Kidney epithelial cell (primary cell): ENCODE data around the gene FAM107B. TPM values are rescaled to one million over a fixed set of nuclear protein-coding genes. Genes with fewer than 3 reads are reported as not detected.

ENCODE experiments used
- DNase-seq: peaks from one replicate; pipeline ENCODE4 v3.0.0-alpha.2; 2010; ENCODE audit warnings: low read depth
- H3K27me3 ChIP-seq: 2 replicates; pipeline ENCODE4 v1.6.0; 2011; ENCODE audit warnings: low read length; ENCODE audit not compliant: control insufficient read depth, insufficient read depth
- H3K36me3 ChIP-seq: 2 replicates; pipeline ENCODE4 v1.5.1; 2011; ENCODE audit warnings: low read length; ENCODE audit not compliant: control insufficient read depth, insufficient read depth
- H3K4me3 ChIP-seq: 2 replicates; pipeline ENCODE4 v1.5.1; 2011; ENCODE audit warnings: low read depth, mild to moderate bottlenecking, control low read depth, low read length
- total RNA-seq: library from RNA; depleted of rRNA; stranded (reverse); fragments of >200 nt; gene quantifications from 2 replicates; pipeline ENCODE4 v1.2.3, GENCODE V29; 2015
- TF ChIP-seq, protein P1 (sequence below): IDR thresholded peaks from 2 replicates; pipeline ENCODE4 v1.5.1; 2011; ENCODE audit warnings: mild to moderate bottlenecking, moderate library complexity, low read length, control low read depth, inconsistent platforms; ENCODE audit not compliant: insufficient read depth, poor library complexity, severe bottlenecking

FAM107B gene
- total RNA-seq, 1 donor from 2014 or later = 33.5 TPM

DNA sequence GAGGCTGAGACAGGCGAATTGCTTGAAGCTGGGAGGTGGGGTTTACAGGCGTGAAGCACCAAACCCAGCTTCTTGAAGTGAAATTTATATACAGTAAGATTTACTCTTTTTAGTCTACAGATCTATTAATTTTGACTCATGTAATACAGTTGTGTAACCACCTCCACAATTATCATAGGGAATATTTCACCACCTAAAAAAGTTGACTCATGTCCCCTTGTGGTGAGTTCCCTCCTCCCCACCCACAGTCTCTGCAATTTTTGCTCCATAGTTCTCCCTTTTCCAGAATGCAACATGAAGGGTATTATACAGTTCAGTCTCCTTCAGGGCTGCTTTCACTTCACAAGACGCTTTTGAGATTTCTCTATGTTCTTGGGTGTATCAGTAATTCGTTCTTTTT is 156.8 kb downstream of the FAM107B start:
- no peak overlapping the region for H3K4me3 ChIP-seq
- H3K36me3 ChIP-seq = no peaks in the 10 kb centered on the region
- DNase-seq = no peak
- H3K27me3 ChIP-seq = no peaks in the 10 kb centered on the region
- TF ChIP-seq, protein P1, sequence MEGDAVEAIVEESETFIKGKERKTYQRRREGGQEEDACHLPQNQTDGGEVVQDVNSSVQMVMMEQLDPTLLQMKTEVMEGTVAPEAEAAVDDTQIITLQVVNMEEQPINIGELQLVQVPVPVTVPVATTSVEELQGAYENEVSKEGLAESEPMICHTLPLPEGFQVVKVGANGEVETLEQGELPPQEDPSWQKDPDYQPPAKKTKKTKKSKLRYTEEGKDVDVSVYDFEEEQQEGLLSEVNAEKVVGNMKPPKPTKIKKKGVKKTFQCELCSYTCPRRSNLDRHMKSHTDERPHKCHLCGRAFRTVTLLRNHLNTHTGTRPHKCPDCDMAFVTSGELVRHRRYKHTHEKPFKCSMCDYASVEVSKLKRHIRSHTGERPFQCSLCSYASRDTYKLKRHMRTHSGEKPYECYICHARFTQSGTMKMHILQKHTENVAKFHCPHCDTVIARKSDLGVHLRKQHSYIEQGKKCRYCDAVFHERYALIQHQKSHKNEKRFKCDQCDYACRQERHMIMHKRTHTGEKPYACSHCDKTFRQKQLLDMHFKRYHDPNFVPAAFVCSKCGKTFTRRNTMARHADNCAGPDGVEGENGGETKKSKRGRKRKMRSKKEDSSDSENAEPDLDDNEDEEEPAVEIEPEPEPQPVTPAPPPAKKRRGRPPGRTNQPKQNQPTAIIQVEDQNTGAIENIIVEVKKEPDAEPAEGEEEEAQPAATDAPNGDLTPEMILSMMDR = no peak

DNA sequence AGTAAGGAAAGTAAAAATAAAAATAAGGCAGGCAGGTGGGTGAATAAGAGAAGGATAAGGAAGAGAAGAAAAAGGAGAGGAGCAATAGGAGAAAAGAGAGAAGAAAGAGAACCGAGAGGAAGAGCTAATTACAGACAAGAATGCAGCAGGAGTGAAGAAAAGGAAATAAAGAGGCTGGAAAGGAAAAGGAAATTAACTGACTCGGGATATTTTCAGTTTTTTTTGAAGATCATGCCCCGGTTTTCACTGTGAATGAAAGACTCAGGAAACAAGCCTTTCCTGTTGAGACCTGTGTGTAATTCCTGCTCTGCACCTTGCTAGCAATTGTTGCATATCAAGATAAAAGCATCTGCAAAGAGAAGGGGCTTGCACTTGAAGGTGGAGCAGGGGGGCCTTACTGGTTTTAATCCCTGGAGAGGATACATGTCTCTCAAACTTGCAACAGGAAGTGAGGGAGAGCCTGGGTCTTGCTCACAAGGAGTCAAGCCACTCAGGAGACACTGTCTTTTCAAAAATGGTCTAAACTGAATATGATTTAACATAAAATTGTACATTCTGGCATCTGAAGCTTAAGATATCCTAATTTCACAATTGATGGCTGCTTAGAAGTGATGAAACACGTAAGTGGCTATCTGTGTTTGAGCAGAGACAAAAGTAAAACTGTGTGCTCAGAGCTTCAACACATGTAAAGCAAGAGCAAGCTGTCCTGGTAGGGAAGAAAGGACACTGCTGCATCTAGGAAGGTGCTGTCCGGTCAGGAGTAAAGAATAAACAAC is 157.6 kb downstream of the FAM107B start:
- Histone ChIP-seq H3K27me3 (no peaks in the 10 kb centered on the region), H3K36me3 (no peaks in the 10 kb centered on the region), H3K4me3 (no peak overlapping the region)
- DNase-seq = no peak
- TF ChIP-seq, protein P1 = no peak

DNA sequence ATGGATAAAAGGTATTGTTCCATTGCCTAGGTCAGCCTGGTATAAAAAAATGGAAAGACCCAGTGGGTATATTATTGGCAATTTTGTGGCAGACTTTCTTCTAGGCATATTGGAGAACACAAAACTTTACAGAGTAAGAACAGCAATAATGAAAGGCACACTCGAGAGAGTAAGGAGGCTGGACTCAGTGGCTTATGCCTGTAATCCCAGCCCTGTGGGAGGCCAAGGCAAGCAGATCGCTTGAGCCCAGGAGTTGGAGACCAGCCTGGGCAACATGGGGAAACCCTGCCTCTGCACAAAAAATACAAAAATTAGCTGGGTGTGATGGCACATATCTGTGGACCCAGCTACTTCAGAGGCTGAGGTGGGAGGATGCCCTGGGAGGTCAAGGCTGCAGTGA is 158.2 kb downstream of the FAM107B start:
- DNase-seq = no peak
- H3K27me3 ChIP-seq = no peaks in the 10 kb centered on the region
- TF ChIP-seq, protein P1 = no peak
- H3K36me3 ChIP-seq = no peaks in the 10 kb centered on the region
- H3K4me3 ChIP-seq = no peak overlapping the region

DNA sequence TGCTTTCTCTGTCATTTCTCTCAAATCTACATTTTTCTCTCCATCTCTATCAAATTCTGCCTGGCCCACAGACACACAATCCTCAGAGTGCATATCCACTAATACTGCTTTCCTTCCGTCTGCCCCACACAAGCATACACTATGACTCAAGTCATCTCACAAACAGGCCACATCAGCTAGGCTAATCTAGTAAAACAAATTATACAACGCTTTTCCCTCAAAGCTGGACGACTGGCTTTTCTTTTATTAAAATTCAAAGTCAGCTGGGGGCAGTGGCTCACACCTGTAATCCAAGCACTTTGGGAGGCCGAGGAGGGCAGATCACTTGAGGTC is 161.1 kb downstream of the FAM107B start:
- Histone ChIP-seq H3K4me3 (no peak overlapping the region), H3K36me3 (no peaks in the 10 kb centered on the region), H3K27me3 (no peaks in the 10 kb centered on the region)
- TF ChIP-seq, protein P1 = no peak
- DNase-seq = no peak

DNA sequence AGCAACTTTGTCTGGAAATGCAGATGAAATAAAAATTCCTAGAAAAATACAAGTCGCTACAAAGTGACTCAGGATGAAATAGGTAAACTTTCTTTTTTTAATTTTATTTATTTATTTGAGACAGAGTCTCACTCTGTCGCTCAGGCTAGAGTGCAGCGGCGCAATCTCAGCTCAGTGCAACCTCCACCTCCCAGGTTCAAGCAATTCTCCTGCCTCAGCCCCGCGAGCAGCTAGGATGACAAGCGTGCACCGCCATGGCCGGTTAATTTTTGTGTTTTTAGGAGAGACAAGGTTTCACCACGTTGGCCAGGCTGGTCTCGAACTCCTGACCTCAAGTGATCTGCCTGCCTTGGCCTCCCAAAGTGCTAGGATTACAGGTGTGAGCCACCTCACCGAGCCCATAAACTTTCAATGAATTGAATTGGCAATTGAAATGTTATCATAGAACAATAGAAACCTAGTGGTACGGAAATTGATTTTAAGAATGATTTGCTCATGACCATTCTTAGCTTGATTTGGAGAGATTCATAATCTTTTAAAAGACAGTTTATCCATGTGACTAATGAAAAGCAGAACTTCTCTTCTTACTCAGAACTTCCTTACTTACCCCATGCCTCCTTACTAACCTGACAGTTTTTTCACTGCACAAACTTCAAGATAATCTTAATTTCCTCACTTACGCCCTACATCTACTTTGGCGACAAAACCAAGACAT is 161.7 kb downstream of the FAM107B start:
- Histone ChIP-seq H3K27me3 (no peaks in the 10 kb centered on the region), H3K4me3 (no peak overlapping the region), H3K36me3 (no peaks in the 10 kb centered on the region)
- TF ChIP-seq, protein P1 = no peak
- DNase-seq = no peak
